DND-41 (cell line): Measurements from ENCODE around the gene PRKAR1B.

ENCODE experiments used
- EZH2 ChIP-seq: IDR thresholded peaks from 3 replicates; pipeline ENCODE4 v1.6.1; 2012; ENCODE audit warnings: borderline replicate concordance, low read depth, mild to moderate bottlenecking, moderate library complexity, low read length, inconsistent platforms; ENCODE audit not compliant: severe bottlenecking
- TF ChIP-seq, protein P1 (sequence below): IDR thresholded peaks from 2 replicates; pipeline ENCODE4 v1.5.1; 2012; ENCODE audit warnings: borderline replicate concordance, low read length, moderate library complexity, mild to moderate bottlenecking; ENCODE audit not compliant: poor library complexity, severe bottlenecking; ENCODE audit errors: extremely low read depth

DNA sequence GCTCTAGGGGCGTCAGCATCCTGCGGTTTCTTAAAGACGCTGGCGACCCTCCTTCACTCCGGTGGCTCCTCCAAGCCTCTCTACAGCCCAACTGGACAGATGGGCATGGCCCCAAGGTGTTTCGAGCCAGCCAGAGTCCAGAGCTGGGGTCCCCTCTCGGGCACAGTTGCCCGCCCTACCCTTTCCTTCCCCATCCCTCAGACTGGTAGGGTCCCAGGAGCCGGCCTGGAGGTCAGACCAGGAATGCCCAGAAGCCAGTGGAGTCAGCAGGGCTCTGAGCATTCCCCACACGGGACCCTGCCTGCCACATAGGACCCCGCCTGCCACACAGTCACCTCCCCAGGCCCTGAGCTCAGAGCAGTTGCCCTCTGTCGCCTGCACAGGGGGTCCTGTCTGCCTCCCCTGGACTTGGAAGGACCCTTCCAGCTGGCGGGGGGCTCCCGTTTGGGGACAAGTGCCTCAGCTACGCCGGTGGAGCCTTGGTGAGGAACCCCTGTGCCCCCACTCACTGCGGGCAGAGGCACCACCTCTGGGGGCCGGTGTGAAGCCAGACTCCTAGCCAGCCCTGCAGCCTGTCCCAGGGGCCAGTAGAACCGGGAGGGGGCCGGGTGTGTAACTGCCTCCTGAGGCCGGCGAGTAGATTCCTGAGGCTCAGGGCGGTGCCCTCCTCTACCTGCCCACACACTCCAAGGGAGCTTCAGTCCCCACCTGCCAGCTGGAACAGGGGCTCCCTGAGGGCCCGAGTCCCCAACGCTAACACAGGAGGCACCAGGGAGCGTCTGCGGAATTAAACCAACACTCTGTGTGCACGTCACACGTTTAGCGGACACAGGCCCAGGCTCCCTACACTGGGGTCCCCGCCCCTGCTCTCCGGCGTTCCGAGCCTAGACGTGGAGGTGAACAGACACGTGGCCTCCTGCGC is 188.1 kb downstream of the PRKAR1B start:
- no peak for TF ChIP-seq EZH2
- TF ChIP-seq, protein P1, sequence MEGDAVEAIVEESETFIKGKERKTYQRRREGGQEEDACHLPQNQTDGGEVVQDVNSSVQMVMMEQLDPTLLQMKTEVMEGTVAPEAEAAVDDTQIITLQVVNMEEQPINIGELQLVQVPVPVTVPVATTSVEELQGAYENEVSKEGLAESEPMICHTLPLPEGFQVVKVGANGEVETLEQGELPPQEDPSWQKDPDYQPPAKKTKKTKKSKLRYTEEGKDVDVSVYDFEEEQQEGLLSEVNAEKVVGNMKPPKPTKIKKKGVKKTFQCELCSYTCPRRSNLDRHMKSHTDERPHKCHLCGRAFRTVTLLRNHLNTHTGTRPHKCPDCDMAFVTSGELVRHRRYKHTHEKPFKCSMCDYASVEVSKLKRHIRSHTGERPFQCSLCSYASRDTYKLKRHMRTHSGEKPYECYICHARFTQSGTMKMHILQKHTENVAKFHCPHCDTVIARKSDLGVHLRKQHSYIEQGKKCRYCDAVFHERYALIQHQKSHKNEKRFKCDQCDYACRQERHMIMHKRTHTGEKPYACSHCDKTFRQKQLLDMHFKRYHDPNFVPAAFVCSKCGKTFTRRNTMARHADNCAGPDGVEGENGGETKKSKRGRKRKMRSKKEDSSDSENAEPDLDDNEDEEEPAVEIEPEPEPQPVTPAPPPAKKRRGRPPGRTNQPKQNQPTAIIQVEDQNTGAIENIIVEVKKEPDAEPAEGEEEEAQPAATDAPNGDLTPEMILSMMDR, result no peak
